Breast epithelium (tissue), 3 donors: Measurements from ENCODE around the gene FLYWCH2.

Source experiments
- CTCF ChIP-seq, 3 donors: fragments of 450-650 bp; IDR thresholded peaks; one replicate each; pipeline ENCODE4 v1.5.1; 2016 to 2017; ENCODE audit warnings: antibody characterized with exemption in 3 of 3, mild to moderate bottlenecking in 3 of 3, moderate library complexity in 3 of 3
- POLR2A ChIP-seq: fragments of 450-650 bp; IDR thresholded peaks from one replicate; pipeline ENCODE4 v1.6.1; 2016; ENCODE audit warnings: antibody characterized with exemption, mild to moderate bottlenecking, moderate library complexity
- POLR2AphosphoS5 ChIP-seq, 3 donors: sonication (generic); formaldehyde crosslinking; IDR thresholded peaks; one replicate each; pipeline ENCODE4 v1.6.1; 2017; ENCODE audit warnings: antibody characterized with exemption in 3 of 3

- TF ChIP-seq POLR2A (no peak), CTCF (IDR thresholded peaks at IDR 0.05) (no peak), POLR2AphosphoS5 (IDR thresholded peaks at IDR 0.05) (no peak)
These were observed 30.8 kb upstream of the FLYWCH2 start for GRCh38 chr16:2852003-2852730.
